Endothelial cell of umbilical vein (primary cell): ENCODE results near the gene LSM14B. TPM values are rescaled to one million over a fixed set of nuclear protein-coding genes. Genes with fewer than 3 reads are reported as not detected.

ENCODE experiments used
- BruUV-seq: library from RNA; stranded (reverse); fragments of 400-500 nt; replicated peaks from 2 replicates; lab custom pipeline; 2021; lab: Mats Ljungman, UMichigan
- CTCF ChIA-PET: fragments of 300-600, 350-600 bp; sonication (Branson Sonifier 250); formaldehyde crosslinking; loops from one replicate; lab custom pipeline; 2021; ENCODE audit warnings: antibody characterized with exemption, inconsistent platforms; lab: Charles Lee
- POLR2A ChIA-PET: fragments of 300-600, 350-600 bp; sonication (Branson Sonifier 250); formaldehyde crosslinking; loops from one replicate; lab custom pipeline; 2021; ENCODE audit warnings: antibody characterized with exemption, inconsistent platforms; lab: Charles Lee
- DNase-seq: peaks from one replicate; pipeline ENCODE4 v3.0.0-alpha.2; 2011; ENCODE audit warnings: low read depth, low spot score
- FAIRE-seq: peaks from 2 replicates; lab custom pipeline; 2011; peaks lifted over from hg19 to GRCh38; lab: Jason Lieb, UNC
- H2AFZ ChIP-seq: 2 replicates; pipeline ENCODE4 v1.6.0; 2012; ENCODE audit warnings: low read depth, low read length, control low read depth, inconsistent platforms
- H3K27ac ChIP-seq: 2 replicates; pipeline ENCODE4 v1.5.1; 2011; ENCODE audit warnings: low read depth, mild to moderate bottlenecking, control low read depth, low read length, moderate library complexity; ENCODE audit not compliant: insufficient read depth
- H3K27me3 ChIP-seq, 2 experiments: 2 replicates each; pipeline versions ENCODE4 v1.6.0 to v1.6.1; 2011; ENCODE audit warnings: low read length in 2 of 2, mixed read lengths in 1 of 2; ENCODE audit not compliant: control insufficient read depth in 2 of 2, insufficient read depth in 2 of 2
- H3K36me3 ChIP-seq, 2 experiments: 2 replicates in 1 of 2; 3 replicates in 1 of 2; pipeline ENCODE4 v1.5.1; 2011; ENCODE audit warnings: low read length in 2 of 2, mild to moderate bottlenecking in 1 of 2, moderate library complexity in 1 of 2; ENCODE audit not compliant: control insufficient read depth in 2 of 2, insufficient read depth in 2 of 2; ENCODE audit errors: extremely low read depth in 1 of 2
- H3K4me1 ChIP-seq: 3 replicates; pipeline ENCODE4 v1.5.1; 2011; ENCODE audit warnings: mild to moderate bottlenecking, low read length; ENCODE audit not compliant: control insufficient read depth, insufficient read depth; ENCODE audit errors: extremely low read depth
- H3K4me2 ChIP-seq: 2 replicates; pipeline ENCODE4 v1.6.1; 2011; ENCODE audit warnings: low read length, control low read depth, mixed read lengths; ENCODE audit not compliant: insufficient read depth
- H3K4me3 ChIP-seq, 3 experiments: fragments of 200-600 bp in 1 of 3; sonication (generic), shearing (Covaris generic) in 1 of 3; replicated peaks in 1 of 3; 2 replicates each; pipeline ENCODE4 v1.5.1; 2011 to 2016; ENCODE audit warnings: control low read depth in 3 of 3, low read length in 3 of 3, mild to moderate bottlenecking in 2 of 3, inconsistent platforms in 1 of 3, low read depth in 1 of 3, moderate library complexity in 1 of 3; ENCODE audit not compliant: insufficient read depth in 1 of 3
- H3K79me2 ChIP-seq: 2 replicates; pipeline ENCODE4 v1.6.0; 2012; ENCODE audit warnings: low read length, inconsistent platforms; ENCODE audit not compliant: control insufficient read depth, insufficient read depth
- H3K9ac ChIP-seq: replicated peaks from 2 replicates; pipeline ENCODE3; 2011; ENCODE audit warnings: low read length, control low read depth; ENCODE audit not compliant: insufficient read depth; ENCODE audit errors: extremely low read depth
- H3K9me1 ChIP-seq: replicated peaks from 3 replicates; pipeline ENCODE4 v1.6.0; 2011; ENCODE audit warnings: mild to moderate bottlenecking, low read length; ENCODE audit not compliant: control insufficient read depth, insufficient read depth; ENCODE audit errors: extremely low read depth
- H3K9me3 ChIP-seq: replicated peaks from 2 replicates; pipeline ENCODE4 v1.5.1; 2012; ENCODE audit warnings: low read length, inconsistent platforms; ENCODE audit not compliant: control insufficient read depth, insufficient read depth
- H4K20me1 ChIP-seq: replicated peaks from 2 replicates; pipeline ENCODE3; 2011; ENCODE audit warnings: mild to moderate bottlenecking, low read length; ENCODE audit not compliant: control insufficient read depth, insufficient read depth; ENCODE audit errors: extremely low read depth
- EZH2 ChIP-seq: IDR thresholded peaks from 2 replicates; pipeline ENCODE4 v1.6.1; 2012; ENCODE audit warnings: borderline replicate concordance, low read depth, mild to moderate bottlenecking, moderate library complexity, low read length, inconsistent platforms; ENCODE audit not compliant: severe bottlenecking
- FOS ChIP-seq: IDR thresholded peaks from 2 replicates; pipeline ENCODE4 v1.6.1; 2011; ENCODE audit warnings: mild to moderate bottlenecking, low read length, moderate library complexity, borderline replicate concordance; ENCODE audit not compliant: insufficient read depth
- GATA2 ChIP-seq: IDR thresholded peaks from 2 replicates; pipeline ENCODE4 v1.7.0; 2011; ENCODE audit warnings: low read depth, mild to moderate bottlenecking, moderate library complexity, mixed read lengths, low read length; ENCODE audit not compliant: insufficient read length, insufficient read depth
- JUN ChIP-seq: IDR thresholded peaks from 2 replicates; pipeline ENCODE4 v1.6.1; 2011; ENCODE audit warnings: borderline replicate concordance, low read depth; ENCODE audit not compliant: insufficient read length, insufficient read depth
- MYC ChIP-seq: IDR thresholded peaks from one replicate; pipeline ENCODE4 v1.6.1; 2011; ENCODE audit warnings: mild to moderate bottlenecking, low read depth, low read length
- POLR2A ChIP-seq: IDR thresholded peaks from 2 replicates; pipeline ENCODE4 v1.6.1; 2012; ENCODE audit warnings: low read depth, mild to moderate bottlenecking, control low read depth, low read length
- POLR2AphosphoS5 ChIP-seq: IDR thresholded peaks from 2 replicates; pipeline ENCODE4 v1.6.1; 2012; ENCODE audit warnings: low read depth, mild to moderate bottlenecking, control low read depth, low read length, moderate library complexity; ENCODE audit not compliant: insufficient read depth
- dilution Hi-C: fragments of 300-500 bp; cut with MboI; formaldehyde crosslinking; loops from one replicate; pipeline ENCODE4 v1.15.0; 2019; ENCODE audit warnings: low sequenced_read_pairs; ENCODE audit not compliant: extremely low pct_ligation_motif_present
- intact Hi-C: fragments of 100-400 bp; cut with micrococcal nuclease; formaldehyde crosslinking; loops from one replicate; pipeline ENCODE4 v1.10.0; 2022
- polyA plus RNA-seq, 4 experiments: library from polyadenylated mRNA; depleted of rRNA in 3 of 4; stranded (reverse) in 3 of 4; unstranded in 1 of 4; fragments of >200 nt; gene quantifications; 2 replicates each; pipeline versions ENCODE4 v1.2.1 to v1.2.3, GENCODE V29; 2011 to 2012; ENCODE audit warnings: missing spikeins in 1 of 4
- total RNA-seq: library from RNA; stranded (reverse); gene quantifications from 2 replicates; pipeline ENCODE4 v1.2.3, GENCODE V29; 2021
- TF ChIP-seq, protein P1 (sequence below), 2 donors: IDR thresholded peaks; 1 replicate in 1 of 2; 2 replicates in 1 of 2; pipeline ENCODE4 v1.5.1; 2011; ENCODE audit warnings: low read length in 2 of 2, mild to moderate bottlenecking in 2 of 2, moderate library complexity in 2 of 2, control low read depth in 1 of 2, inconsistent platforms in 1 of 2, low read depth in 1 of 2; ENCODE audit not compliant: insufficient read depth in 1 of 2; ENCODE audit errors: extremely low read depth in 1 of 2
- TF ChIP-seq, protein P2 (sequence below): IDR thresholded peaks from 2 replicates; pipeline ENCODE4 v1.6.1; 2011; ENCODE audit not compliant: insufficient read depth, insufficient read length

The LSM14B gene
- total and polyA plus RNA-seq, 2 donors (not counting 3 experiments of a cell fraction or from before 2014, with no cell fraction given) = 32.5 to 34.0 TPM

DNA sequence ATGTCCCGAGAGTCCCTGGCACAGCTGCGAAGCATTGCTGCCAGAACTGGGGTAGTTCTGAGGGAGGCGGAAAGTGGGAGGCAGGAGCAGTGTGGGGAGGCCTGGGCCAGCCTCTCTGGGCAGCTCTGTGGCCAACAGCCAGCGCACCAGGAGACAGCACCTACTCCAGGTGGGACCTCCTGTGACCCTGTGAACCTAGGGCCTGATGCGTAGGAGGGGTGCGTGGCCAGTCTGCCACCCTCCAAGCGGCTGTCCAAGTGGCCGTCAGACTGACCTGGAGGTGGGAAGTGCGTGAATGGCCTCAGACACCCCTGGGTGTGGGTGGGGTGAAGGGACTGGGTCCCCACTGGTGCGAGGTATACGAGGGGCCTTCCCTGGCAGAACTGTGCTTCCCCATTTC lies 36.8 kb downstream of the LSM14B start:
- ChIA-PET POLR2A (no interaction called here), CTCF (no interaction called here)
- Histone ChIP-seq H3K4me1 (no peaks in the 10 kb centered on the region), H4K20me1 (peaks cover 2% of the 10 kb centered on the region), H3K27me3 (no peaks in the 10 kb centered on the region), H3K9me1 (no peaks in the 10 kb centered on the region), H3K27ac (no peak overlapping the region), H3K4me3 (no peak overlapping the region), H3K9ac (no peak overlapping the region), H3K4me2 (no peak overlapping the region), H3K36me3 (peaks cover 11 to 31% of the 10 kb centered on the region in 2 experiments), H3K9me3 (no peaks in the 10 kb centered on the region), H2AFZ (no peak overlapping the region), H3K79me2 (peaks cover 40% of the 10 kb centered on the region)
- intact Hi-C loops = no loop called here
- dilution Hi-C loops = no loop called here
- DNase-seq (no peak), FAIRE-seq (no peak)
- BruUV-seq = no TSS peak
- TF ChIP-seq JUN (no peak), FOS (no peak), POLR2A (no peak), EZH2 (no peak), GATA2 (no peak), POLR2AphosphoS5 (no peak), MYC (no peak)
- TF ChIP-seq, protein P1, sequence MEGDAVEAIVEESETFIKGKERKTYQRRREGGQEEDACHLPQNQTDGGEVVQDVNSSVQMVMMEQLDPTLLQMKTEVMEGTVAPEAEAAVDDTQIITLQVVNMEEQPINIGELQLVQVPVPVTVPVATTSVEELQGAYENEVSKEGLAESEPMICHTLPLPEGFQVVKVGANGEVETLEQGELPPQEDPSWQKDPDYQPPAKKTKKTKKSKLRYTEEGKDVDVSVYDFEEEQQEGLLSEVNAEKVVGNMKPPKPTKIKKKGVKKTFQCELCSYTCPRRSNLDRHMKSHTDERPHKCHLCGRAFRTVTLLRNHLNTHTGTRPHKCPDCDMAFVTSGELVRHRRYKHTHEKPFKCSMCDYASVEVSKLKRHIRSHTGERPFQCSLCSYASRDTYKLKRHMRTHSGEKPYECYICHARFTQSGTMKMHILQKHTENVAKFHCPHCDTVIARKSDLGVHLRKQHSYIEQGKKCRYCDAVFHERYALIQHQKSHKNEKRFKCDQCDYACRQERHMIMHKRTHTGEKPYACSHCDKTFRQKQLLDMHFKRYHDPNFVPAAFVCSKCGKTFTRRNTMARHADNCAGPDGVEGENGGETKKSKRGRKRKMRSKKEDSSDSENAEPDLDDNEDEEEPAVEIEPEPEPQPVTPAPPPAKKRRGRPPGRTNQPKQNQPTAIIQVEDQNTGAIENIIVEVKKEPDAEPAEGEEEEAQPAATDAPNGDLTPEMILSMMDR (IDR thresholded peaks at IDR 0.05; ENCODE audit: extremely low read depth in 1 of 2, insufficient read depth in 1 of 2, low read depth in 1 of 2, low read length in 2 of 2) = no peak
- TF ChIP-seq, protein P2, sequence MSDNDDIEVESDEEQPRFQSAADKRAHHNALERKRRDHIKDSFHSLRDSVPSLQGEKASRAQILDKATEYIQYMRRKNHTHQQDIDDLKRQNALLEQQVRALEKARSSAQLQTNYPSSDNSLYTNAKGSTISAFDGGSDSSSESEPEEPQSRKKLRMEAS = no peak
